Gastrocnemius medialis (tissue), 4 donors: ENCODE data around the gene TMEM253.

ENCODE experiments used
- CTCF ChIP-seq, 5 experiments: fragments of 450-650 bp in 3 of 5; fragments of 200-600 bp in 2 of 5; sonication (generic) in 2 of 5; IDR thresholded peaks in 4 of 5; conservative IDR thresholded peaks in 1 of 5; 1 replicate in 4 of 5; 2 replicates in 1 of 5; pipeline ENCODE4 v1.5.1; 2016 to 2019; ENCODE audit warnings: antibody characterized with exemption in 5 of 5, mild to moderate bottlenecking in 3 of 5, moderate library complexity in 3 of 5
- POLR2A ChIP-seq, 2 donors: fragments of 450-650 bp; IDR thresholded peaks; one replicate each; pipeline ENCODE4 v1.6.1; 2017; ENCODE audit warnings: antibody characterized with exemption in 2 of 2, mild to moderate bottlenecking in 2 of 2, moderate library complexity in 2 of 2

DNA sequence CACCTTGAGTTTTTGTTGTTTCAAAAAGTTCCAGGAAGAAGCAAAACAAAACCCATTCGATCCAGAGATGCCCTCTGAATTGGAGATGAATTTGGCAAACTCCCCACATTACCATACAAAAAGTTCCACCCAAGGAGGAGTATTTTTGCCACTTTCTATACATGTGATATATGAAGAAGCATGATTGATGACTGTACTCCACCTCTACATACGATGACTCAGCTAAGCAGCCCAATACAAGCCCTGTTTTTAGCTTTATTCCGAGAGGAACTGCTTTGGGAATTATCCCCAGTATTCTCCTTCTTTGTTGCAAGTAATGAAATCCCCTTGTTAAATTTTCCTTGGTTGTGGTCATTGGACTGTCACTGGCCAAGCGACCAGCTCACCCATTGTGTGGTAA, 11.4 kb downstream of the TMEM253 start:
- TF ChIP-seq CTCF (IDR thresholded peaks at IDR 0.05 in 4 of 5, conservative IDR thresholded peaks at IDR 0.05 in 1 of 5) (no peak), POLR2A (IDR thresholded peaks at IDR 0.05) (no peak)
